ENCODE data around the gene DOCK8. TPM values are rescaled to one million over a fixed set of nuclear protein-coding genes. Genes with fewer than 3 reads are reported as not detected.

Gene DOCK8
- total and polyA plus RNA-seq, 2 experiments from 2014 or later: 0.94 to 1.2 TPM

DNA sequence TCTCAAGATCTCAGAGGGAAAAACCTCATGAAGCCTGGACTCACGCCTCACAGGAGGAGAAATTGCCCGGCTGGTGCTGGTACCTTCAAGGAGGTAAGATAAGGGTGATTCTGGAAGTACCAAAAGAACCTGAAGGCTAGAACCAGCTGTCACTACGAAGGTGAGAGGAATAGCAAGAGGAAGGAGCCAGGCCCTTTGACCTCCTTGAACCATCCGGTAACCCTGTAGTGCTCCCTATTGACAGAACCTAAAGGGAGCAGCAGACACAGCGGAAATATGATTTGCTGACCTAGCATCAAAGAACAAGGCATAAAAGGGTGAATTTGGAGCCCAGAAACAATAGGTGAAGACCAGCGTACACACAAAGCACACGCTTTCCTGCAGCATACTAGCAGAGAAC, 92.2 kb downstream of the DOCK8 start:
- Histone ChIP-seq H3K4me1 (ENCODE audit: insufficient read depth) (no peaks in the 10 kb centered on the region), H4K20me1 (replicated peaks; ENCODE audit: insufficient read depth) (no peaks in the 10 kb centered on the region), H3K9me2 (ENCODE audit: insufficient read depth) (no peaks in the 10 kb centered on the region), H3K27ac (ENCODE audit: low read depth) (no peak overlapping the region), H3K79me2 (replicated peaks; ENCODE audit: insufficient read depth) (no peaks in the 10 kb centered on the region), H3K4me3 (no peak overlapping the region), H3F3A (replicated peaks; ENCODE audit: low read depth) (no peaks in the 10 kb centered on the region), H3K4me2 (no peak overlapping the region), H3K36me3 (ENCODE audit: insufficient read depth) (no peaks in the 10 kb centered on the region), H3K27me3 (ENCODE audit: insufficient read depth) (no peaks in the 10 kb centered on the region), H2AFZ (no peak overlapping the region)
- TF ChIP-seq POLR2AphosphoS5 (IDR thresholded peaks at IDR 0.05; ENCODE audit: low read depth) (no peak), CTCF (conservative IDR thresholded peaks at IDR 0.05; ENCODE audit: low read depth in 2 of 2) (peak; percentile 60 to 84)
- Mint-ChIP-seq H3K36me3 (ENCODE audit: low read depth) (no peaks in the 10 kb centered on the region), H3K27ac (no peak overlapping the region), H3K27me3 (ENCODE audit: insufficient read depth, low read depth, poor library complexity) (no peaks in the 10 kb centered on the region), H3K9me3 (no peaks in the 10 kb centered on the region), H3K4me1 (peaks cover 5% of the 10 kb centered on the region), H3K4me3 (no peak overlapping the region)
- DNase-seq (ENCODE audit: low spot score) (peak; percentile 73), ATAC-seq (peak; percentile 81)

DNA sequence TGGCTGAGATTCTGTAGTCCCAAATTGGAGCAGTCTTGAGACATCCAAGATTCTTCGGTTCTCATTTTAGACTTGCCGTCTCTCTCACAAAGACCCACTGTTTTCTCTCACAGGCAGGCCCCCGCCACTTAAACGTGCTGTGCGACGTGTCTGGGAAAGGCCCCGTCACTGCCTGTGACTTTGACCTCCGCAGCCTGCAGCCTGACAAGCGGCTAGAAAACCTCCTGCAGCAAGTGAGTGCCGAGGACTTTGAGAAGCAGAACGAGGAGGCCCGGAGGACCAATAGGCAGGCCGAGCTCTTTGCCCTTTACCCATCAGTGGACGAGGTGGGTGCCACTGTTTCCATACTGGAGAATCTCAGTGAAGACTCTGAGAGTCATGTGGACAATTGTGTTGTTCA, 97.2 kb downstream of the DOCK8 start:
- Mint-ChIP-seq H3K27me3 (ENCODE audit: insufficient read depth, low read depth, poor library complexity) (peaks cover 3% of the 10 kb centered on the region), H3K4me1 (peaks cover 8% of the 10 kb centered on the region; the same call in 2 of the 3 replicates), H3K4me3 (no peak overlapping the region), H3K27ac (no peak overlapping the region), H3K36me3 (ENCODE audit: low read depth) (no peaks in the 10 kb centered on the region), H3K9me3 (no peaks in the 10 kb centered on the region)
- ATAC-seq (no peak), DNase-seq (ENCODE audit: low spot score) (no peak)
- peaks cover 4% of the 10 kb centered on the region; the same call in 1 of the 2 replicates for H3K4me1 ChIP-seq (ENCODE audit: insufficient read depth)
- no peaks in the 10 kb centered on the region for H3K27me3 ChIP-seq (ENCODE audit: insufficient read depth)
- no peaks in the 10 kb centered on the region for H3K9me2 ChIP-seq (ENCODE audit: insufficient read depth)
- no peaks in the 10 kb centered on the region for H3K36me3 ChIP-seq (ENCODE audit: insufficient read depth)
- H3K27ac ChIP-seq (ENCODE audit: low read depth): no peak overlapping the region
- no peak overlapping the region for H3K4me2 ChIP-seq
- H2AFZ ChIP-seq: no peak overlapping the region
- no peak overlapping the region for H3K4me3 ChIP-seq
- no peaks in the 10 kb centered on the region for H3K79me2 ChIP-seq (replicated peaks; ENCODE audit: insufficient read depth)
- no peaks in the 10 kb centered on the region for H4K20me1 ChIP-seq (replicated peaks; ENCODE audit: insufficient read depth)
- H3F3A ChIP-seq (replicated peaks; ENCODE audit: low read depth): no peaks in the 10 kb centered on the region
- TF ChIP-seq CREB1 (CRISPR knock-in tag; IDR thresholded peaks at IDR 0.05; ENCODE audit: low read depth) (no peak), ZNF114 (CRISPR knock-in tag; IDR thresholded peaks at IDR 0.05) (no peak), EZH2 (IDR thresholded peaks at IDR 0.05; ENCODE audit: low read depth, unreplicated experiment) (no peak), CTCF (conservative IDR thresholded peaks at IDR 0.05; ENCODE audit: low read depth in 2 of 2) (no peak), POLR2AphosphoS5 (IDR thresholded peaks at IDR 0.05; ENCODE audit: low read depth) (no peak), EZH2phosphoT487 (IDR thresholded peaks at IDR 0.05; ENCODE audit: unreplicated experiment) (no peak), ZNF331 (CRISPR knock-in tag; IDR thresholded peaks at IDR 0.05; ENCODE audit: low read depth) (no peak)
- TF ChIP-seq, protein P1, sequence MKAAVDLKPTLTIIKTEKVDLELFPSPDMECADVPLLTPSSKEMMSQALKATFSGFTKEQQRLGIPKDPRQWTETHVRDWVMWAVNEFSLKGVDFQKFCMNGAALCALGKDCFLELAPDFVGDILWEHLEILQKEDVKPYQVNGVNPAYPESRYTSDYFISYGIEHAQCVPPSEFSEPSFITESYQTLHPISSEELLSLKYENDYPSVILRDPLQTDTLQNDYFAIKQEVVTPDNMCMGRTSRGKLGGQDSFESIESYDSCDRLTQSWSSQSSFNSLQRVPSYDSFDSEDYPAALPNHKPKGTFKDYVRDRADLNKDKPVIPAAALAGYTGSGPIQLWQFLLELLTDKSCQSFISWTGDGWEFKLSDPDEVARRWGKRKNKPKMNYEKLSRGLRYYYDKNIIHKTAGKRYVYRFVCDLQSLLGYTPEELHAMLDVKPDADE (IDR thresholded peaks at IDR 0.05): no peak
- TF ChIP-seq, protein P2, sequence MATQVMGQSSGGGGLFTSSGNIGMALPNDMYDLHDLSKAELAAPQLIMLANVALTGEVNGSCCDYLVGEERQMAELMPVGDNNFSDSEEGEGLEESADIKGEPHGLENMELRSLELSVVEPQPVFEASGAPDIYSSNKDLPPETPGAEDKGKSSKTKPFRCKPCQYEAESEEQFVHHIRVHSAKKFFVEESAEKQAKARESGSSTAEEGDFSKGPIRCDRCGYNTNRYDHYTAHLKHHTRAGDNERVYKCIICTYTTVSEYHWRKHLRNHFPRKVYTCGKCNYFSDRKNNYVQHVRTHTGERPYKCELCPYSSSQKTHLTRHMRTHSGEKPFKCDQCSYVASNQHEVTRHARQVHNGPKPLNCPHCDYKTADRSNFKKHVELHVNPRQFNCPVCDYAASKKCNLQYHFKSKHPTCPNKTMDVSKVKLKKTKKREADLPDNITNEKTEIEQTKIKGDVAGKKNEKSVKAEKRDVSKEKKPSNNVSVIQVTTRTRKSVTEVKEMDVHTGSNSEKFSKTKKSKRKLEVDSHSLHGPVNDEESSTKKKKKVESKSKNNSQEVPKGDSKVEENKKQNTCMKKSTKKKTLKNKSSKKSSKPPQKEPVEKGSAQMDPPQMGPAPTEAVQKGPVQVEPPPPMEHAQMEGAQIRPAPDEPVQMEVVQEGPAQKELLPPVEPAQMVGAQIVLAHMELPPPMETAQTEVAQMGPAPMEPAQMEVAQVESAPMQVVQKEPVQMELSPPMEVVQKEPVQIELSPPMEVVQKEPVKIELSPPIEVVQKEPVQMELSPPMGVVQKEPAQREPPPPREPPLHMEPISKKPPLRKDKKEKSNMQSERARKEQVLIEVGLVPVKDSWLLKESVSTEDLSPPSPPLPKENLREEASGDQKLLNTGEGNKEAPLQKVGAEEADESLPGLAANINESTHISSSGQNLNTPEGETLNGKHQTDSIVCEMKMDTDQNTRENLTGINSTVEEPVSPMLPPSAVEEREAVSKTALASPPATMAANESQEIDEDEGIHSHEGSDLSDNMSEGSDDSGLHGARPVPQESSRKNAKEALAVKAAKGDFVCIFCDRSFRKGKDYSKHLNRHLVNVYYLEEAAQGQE (IDR thresholded peaks at IDR 0.05; ENCODE audit: unreplicated experiment): no peak

All from GM23338 (cell line).